GM19239 (cell line): ENCODE measurements around the gene NEBL.

Experiments
- DNase-seq: peaks from one replicate; pipeline ENCODE4 v3.0.0; 2011; ENCODE audit warnings: low spot score; ENCODE audit not compliant: insufficient read length
- FAIRE-seq: peaks from 2 replicates; lab custom pipeline; 2011; peaks lifted over from hg19 to GRCh38; lab: Jason Lieb, UNC

Gene NEBL

DNA sequence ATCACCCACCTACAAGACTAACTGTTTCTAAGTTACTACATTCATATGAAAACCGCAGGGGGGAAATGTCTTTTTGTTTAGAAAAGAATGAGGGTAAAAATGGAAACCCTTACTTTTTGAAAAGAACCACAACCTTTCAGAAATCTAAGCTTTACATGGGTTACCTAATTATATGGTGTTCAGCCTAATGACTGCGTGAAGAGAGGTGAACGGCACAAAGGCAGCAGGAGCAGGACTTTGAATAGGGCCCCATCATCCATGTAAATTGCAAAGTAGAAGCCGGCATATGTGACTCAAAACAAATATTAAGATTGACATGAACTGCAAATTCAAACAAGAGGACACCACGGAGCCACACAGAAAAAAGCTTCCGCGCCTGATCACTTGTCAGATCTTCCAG is 25.1 kb downstream of the NEBL start:
- DNase-seq (no peak), FAIRE-seq (peak; percentile 18)

DNA sequence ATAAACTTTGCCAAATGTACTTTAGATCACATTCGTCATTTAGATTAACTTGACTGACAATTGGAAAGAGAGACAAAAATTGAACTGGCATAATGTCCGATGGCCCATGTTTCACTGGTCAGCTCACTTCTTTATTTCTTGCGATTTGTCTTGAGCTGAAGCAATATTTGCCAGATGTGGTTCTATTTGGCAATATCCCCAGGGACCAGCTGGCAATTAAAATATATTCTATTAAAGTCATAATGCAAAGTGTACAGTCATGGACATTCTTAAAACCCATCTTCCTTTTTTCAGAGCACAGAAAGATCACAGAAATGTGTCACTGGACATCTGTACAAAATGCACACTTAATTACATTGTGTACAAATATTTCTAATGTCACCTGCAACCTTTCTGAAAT is 26.3 kb downstream of the NEBL start:
- DNase-seq, result no peak
- FAIRE-seq, result no peak

DNA sequence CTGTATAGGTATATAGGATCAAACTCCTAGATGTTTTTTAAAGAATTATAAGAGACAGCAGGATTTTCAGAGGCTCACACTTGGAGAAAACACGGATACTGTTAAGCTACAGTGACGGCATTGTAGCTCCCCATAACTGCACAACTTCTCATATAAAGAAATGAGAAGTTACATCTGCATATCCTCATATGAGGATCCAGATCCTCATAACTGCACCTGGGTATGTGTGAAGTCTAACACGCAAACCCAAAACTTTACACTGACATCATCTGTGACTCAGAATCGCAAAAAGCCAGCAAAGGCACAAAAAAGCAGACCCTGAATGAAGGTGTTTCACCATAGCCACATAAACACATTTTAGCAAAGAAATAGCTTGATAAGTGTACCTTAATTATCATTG is 34.1 kb downstream of the NEBL start:
- FAIRE-seq, result no peak

DNA sequence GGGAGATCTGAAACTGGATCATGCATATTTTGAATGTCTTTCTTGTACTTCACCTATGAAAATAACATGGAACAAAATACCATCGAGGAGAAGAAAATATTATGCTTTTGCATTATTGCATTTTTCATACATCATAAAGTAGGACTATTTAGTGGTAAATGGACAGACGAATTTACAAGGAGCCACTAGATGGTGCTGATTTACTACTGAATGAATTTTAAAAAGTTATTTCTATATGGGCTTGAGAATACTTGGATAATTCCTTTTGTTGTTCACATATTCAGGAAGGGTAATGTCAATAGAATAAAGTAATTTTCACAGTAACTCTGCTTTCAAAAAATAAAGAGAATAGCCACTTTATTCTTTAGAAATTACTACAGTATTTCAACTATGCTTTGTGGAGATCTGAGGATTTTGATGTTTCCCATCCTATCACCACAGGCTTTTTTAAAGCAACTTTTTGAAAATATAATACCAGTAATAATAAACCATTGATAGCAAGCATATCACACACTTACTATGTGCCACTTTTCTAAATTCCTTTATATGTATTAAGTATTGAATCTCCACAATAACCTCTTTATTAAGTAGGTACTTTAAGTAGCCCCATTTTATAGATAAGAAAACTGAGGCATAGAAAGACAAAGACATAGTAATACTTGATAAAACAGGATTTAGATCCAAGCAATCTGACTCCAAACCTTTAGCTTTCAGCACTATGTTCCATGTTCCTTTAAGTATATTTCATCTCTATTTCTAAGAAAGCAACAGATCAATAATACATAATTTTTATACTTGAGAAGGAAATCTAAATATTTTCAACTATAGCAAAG is 38.6 kb downstream of the NEBL start:
- DNase-seq, result no peak
- FAIRE-seq, result peak; percentile 67

More for the DNA sequence above, 34.1 kb downstream of the NEBL start:
- DNase-seq, result no peak

DNA sequence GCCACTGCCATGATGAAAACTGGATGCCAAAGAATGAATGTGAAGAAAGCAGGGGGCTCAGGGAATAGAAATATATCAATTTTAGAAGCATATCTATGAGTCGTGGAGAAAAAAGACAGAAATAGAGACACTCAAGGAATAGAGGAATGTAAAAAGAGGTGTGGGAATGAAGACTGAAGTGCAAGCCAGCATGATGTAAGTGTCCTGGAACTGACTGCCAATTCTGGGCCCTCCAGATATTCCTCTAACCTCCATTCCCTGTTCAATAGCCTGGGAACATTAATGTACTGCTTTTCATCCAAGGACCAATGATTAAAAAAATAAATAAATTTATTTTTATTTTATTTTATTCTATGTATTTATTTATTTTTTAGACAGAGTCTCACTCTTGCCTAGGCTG is 40.6 kb downstream of the NEBL start:
- no peak for FAIRE-seq
- DNase-seq, result no peak

DNA sequence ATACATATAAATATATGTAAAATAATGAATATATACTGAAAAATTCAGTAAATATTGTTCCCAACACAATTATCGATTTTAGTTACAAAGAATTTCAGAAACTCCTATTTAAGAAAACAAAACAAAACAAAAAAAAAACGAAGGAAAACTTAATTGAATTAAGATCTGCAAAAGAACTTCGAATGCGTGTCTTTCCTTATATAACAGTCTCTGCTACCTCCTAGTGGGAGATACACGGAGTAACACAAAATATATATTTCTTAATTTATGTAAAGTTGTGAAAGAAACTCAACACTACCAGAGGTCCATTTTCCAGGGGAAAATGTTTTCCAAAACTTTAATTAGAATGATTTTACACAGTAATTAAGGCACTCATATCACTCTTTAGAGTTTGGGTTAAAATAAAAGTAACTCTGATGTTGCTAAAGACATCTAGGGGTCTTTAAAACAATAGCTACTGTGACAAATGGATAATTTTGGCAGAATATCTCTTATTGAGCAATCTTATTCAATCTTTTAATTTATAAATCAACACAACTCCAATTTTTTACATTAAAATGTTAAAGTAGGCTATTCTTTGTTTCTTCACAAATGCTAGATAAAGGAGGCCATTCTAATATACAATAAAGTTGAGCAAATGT is 41.6 kb downstream of the NEBL start:
- no peak for DNase-seq
- no peak for FAIRE-seq

DNA sequence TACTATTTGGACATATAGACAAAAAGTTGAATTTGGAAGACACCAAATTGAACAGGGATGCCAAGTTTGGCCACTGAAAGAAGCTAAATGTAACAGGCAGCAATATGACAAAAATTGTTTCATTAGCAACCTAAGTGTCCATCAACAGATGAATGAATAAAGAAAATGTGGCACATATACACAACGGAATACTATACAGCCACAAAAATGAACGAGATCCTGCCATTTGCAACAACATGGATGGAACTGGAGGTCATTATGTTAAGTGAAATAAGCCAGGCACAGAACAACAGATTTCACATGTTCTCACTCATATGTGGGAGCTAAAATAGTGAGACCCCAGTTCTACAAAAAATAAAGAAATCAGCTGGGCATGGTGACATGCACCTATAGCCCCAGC is 43.8 kb downstream of the NEBL start:
- DNase-seq, result no peak
- FAIRE-seq, result no peak

DNA sequence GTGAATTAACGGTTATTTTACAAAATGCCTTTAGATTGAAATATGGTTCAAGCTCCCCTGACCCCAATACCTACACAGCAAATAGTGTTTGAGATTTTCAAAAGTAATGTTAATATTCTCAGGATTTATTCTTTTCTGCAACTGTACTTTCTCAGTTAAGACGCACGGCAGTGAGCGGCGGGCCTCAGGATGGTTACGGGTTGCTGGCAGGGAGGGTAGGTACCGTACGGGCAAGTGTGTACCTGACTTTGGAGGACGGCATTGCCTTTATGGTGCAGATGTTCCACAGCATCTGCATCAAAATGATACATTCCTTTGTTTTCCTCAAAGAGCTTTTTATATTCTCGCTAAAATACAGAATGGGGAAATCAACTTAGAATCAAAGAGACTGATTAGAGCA is 44.8 kb downstream of the NEBL start:
- no peak for FAIRE-seq
- DNase-seq, result no peak

DNA sequence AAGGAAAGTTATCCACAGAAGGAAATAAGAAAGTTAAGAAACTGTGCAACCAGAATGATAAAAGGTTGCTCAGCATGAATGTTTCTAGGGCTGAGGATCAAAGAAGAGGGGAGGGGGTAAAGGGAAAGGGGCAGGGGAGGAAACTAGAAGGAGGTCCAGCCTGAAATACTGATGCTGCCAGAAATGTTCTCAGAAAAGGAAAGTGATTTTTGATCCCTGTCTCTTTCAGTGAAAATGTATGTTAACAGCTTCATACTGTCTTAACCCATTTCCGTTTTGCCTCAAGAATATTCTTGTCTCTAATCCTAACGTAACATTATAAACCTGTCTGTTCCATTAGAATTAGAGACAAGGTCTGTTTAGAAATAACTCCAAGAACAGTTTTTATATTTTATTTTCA is 49.6 kb downstream of the NEBL start:
- DNase-seq (no peak), FAIRE-seq (no peak)

DNA sequence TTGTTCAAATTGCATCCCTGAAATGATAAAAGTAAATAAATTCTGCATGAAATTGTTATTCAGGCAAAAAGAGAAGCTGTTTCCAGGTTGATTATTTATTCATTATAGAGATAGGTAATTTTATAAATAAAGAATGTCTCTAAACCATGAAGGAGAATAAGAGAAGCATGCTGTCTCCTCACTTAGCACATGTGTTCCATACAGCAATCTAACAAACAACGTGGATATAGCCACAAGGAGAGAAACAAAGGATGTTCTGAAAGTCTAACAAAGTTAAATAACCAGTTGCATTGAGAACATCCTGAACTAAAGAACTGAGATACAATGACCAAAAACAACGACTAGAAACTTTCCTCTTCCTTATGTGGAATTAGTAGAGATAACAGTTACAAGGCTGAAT is 50.8 kb downstream of the NEBL start:
- DNase-seq, result no peak

DNA sequence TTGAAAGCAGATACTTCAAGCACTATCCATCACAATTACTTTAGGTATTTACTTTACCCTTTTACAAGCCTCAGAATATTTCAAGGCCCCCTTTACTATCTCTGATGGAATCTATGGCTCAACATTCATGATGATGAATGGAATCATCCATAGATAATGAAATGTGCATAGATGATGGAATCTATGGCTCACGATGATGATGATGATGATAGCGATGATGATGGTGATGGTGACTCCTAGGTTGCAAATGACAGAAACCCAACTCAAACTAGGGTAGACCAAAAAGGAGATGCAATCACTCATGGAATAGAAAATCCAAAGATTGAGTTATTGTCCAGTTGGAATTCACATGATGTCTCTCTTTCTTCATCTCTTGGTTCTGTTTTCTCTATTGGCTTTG is 55.7 kb downstream of the NEBL start:
- DNase-seq (no peak), FAIRE-seq (no peak)

More for the DNA sequence above, 50.8 kb downstream of the NEBL start:
- no peak for FAIRE-seq

DNA sequence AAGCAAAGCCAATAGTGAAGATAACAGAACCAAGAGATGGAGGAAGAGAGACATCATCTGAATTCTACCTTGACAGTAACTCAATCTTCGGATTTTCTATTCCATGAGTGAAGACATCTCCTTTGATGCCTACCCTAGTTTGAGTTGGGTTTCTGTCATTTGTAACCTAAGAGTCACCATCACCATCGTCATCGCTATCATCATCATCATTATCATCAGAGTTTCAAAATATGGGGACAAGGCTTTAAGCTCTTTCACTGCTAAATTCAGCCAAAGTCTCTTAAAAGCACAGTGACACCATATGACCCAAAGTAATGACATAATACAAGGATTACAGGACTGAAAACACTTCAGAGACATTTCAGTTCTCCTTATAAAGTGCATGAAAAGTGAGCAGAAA is 57.2 kb downstream of the NEBL start:
- FAIRE-seq, result no peak
- no peak for DNase-seq

DNA sequence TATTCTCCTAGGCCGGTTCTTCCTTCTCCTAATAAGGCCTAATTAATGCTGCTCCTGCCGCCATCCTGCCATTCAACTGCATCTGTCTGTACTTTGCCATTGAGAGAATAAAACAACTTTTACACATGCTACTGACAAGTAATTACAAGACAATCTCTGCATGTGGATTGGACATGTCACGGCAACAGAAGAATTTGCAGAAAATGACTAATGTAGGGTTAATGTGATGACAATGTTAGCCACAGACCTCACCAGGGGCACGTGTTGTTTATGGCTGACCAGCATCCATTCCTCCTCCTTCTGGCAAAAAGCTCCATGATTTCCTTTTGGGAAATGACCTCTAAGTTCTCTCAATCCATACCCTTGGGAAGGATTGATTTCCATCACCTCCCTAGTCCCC is 58.0 kb downstream of the NEBL start:
- FAIRE-seq (no peak), DNase-seq (no peak)

DNA sequence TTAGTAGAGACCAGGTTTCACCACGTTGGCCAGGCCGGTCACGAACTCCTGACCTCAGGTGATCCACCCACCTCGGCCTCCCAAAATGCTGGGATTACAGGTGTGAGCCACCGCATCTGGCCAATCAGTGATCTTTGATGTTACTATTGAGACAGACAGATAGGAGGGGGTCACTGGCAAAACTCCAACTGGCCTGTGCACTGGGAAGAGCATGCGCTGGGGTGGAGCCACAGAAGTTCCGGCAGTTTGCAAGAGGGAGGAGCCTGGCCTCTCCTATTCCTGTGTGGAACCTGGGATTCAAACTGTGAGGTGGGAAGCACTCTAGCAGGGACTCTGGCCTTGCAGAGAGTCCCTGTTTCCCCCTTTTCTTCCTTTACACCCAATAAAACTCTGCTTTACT is 60.7 kb downstream of the NEBL start:
- no peak for DNase-seq

DNA sequence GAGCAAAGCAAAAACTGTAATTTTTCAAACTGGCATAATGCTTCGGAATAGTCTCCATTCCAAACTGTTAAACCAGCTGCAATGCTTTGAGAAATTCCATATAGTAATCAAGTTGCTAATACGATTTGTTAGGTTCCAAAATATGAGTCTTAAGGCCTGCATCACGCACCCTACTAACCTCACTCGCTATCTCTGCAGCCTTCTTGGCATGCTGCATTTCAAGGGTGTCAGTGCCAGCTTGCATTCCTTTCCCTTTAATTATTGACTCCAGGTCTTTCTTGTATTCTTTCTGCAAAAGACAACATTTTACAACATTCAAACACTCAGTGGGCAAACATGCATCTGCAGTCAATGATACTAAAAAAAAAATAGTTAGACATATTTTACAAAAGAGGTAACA is 61.8 kb downstream of the NEBL start:
- FAIRE-seq (no peak), DNase-seq (no peak)

More for the DNA sequence above, 60.7 kb downstream of the NEBL start:
- FAIRE-seq, result no peak

DNA sequence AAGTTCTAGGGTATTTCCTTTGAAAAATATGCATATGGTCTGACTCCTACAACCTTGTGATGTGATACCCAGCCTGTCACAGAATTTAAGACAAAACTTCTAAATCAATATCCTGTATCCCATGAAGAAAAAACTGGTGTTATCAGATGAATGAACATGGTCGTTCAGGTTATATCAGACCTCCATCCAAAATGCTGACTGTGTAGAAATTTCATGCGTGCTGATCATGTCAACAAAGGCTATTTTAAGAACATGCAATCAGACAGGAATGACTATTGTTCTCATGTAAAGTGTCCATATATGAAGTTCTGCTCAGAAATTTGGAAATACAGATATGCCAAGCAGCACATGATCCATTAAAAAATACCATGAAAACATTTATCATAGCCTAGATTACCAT is 62.3 kb downstream of the NEBL start:
- DNase-seq, result no peak
- FAIRE-seq, result no peak

DNA sequence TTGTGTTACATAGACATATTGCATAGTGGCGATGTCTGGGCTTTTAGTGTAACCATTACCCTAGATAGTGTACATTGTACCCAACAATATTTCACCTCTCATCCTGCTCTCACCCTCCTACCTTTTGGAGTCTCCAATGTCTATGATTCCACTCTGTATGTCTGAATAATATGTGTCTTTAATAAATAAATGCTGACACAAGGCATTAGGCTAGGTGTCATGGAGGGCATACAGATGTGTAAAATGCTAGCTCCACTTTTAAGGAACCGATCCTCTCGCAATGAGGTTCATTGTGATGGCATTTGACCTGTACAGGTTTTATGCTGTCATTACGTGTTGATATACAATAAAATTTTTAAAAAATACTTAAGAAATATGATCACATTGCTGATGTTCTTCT is 74.3 kb downstream of the NEBL start:
- FAIRE-seq (no peak), DNase-seq (no peak)

DNA sequence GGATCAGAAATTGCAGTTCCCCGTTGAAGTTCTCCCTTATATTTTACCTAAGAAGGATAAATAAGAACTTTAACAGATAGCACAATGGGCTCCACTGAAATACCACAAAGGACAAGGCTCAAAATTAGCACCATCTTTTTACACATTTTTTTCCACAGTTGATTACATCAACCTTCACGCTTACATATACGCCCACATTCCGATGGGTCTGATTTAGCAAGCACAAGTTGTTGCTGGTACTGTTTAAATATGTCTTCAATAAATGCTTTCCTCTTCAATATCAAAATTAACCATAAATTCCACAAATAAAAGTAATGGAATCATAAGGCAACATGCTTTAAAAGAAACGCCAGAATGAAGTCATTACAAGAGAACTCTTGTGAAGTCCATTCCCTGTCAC is 79.5 kb downstream of the NEBL start:
- DNase-seq (no peak), FAIRE-seq (no peak)

DNA sequence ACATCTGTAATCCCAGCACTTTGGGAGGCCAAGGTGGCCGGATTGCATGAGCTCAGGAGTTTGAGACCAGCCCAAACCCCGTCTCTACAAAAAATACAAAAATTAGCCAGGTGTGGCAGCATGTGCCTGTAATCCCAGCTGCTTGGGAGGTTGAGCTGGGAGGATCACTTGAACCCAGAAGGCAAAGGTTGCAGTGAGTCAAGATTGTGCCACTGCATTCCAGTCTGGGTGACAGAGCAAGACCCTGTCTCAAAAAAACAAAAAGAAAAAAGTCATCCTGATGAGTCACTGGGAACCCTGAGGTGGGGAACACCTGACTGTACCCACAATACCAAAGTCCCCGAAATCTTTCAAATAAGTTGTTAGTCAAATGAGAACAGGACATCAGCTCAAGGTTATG is 80.0 kb downstream of the NEBL start:
- FAIRE-seq (no peak), DNase-seq (no peak)

DNA sequence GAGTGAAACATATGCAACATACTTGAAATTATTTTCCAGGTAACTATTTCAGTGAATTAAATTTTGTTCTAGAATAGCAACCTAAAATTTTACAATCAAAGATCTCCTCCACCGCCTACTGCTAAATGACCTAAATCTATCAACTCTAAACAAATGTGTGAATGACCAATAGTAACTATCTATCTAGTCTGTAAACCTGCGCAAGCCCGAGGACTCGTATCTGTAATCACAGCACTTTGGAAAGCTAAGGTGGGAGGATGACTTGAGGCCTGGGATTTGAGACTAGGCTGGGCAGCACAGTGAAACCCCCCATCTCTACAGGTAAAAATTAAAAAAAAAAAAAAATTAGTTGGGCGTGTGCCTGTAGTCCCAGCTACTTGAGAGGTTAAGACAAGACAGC is 83.0 kb downstream of the NEBL start:
- no peak for FAIRE-seq
- DNase-seq, result no peak

DNA sequence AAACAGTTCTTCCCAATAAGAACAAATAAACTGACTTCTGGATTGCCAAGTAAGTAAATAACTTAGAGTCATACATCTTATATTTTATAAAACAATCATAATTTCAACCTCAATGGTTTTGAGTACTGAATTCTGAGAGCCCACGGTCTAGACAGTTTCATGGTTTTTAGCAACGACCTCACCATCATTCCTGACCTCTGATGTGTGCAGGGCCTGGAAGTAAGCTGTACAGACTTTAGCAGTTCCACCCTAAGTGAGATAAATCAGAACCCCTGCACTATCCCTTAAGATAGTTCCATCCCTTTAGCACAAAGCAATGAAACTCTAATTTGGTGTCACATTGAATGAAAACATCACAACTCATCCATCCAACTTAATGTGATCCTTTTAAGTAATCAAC is 86.0 kb downstream of the NEBL start:
- FAIRE-seq (no peak), DNase-seq (no peak)

DNA sequence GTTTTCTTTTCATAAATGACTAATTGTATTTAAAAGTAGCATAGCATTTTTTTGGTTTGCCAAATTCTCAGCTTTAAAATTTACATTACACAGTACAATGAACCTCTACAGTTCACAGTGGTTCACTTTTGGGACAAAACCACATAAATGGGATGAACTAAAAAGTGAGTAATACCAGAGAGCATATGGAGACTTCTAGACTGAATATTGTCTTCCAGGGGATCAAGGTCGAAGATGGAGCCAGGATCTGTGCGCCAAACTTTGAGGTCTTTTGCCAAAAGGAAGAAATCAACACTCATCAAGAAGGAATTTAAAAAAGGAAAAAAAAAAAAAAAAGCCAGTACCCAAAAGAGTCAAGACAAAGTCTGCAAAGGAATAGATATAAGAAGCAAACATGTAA is 87.5 kb downstream of the NEBL start:
- DNase-seq (no peak), FAIRE-seq (no peak)
